ENCODE data around the gene CD27. TPM values are rescaled to one million over a fixed set of nuclear protein-coding genes. Genes with fewer than 3 reads are reported as not detected.
A peak's percentile ranks its signal among the peaks of the same experiment; 100 is the strongest.

The CD27 gene
- total RNA-seq (116 TPM in 2 replicates), polyA plus RNA-seq (34.0 and 102 TPM in 2 replicates), polyA minus RNA-seq (62.5 and 83.7 TPM in 2 replicates)
- total RNA-seq (2013): 54.6 TPM

DNA sequence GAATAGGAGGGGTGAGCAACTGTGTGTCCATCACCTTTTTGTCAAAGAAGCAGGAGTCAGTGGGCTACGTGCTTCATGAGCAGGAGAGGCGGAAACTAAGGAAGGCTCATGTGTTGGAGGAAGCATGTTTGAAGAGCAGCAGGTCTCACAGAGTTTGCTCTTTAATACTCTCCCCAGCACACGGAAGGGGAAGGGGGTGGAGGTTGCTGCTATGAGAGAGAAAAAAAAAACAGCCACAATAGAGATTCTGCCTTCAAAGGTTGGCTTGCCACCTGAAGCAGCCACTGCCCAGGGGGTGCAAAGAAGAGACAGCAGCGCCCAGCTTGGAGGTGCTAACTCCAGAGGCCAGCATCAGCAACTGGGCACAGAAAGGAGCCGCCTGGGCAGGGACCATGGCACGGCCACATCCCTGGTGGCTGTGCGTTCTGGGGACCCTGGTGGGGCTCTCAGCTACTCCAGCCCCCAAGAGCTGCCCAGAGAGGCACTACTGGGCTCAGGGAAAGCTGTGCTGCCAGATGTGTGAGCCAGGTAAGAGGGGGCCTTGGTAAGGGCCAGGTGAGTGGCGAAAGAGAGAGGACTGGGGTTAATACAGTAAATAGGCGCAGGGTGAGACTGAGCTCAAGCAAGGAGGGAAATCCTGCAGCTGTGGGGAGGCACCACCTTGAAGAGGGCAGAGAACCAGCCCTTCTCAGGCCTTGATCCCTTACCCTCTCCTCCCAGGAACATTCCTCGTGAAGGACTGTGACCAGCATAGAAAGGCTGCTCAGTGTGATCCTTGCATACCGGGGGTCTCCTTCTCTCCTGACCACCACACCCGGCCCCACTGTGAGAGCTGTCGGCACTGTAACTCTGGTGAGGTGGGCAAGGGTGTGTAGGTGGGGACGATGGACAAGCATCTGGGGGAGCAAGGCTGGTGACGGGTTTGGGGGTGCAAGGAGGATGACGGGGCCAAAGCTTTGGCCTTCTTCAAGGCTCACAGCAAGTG lies at the start of gene CD27:
TSS of gene CD27 (plus strand) at position 252 of the 985 bp plus-strand sequence. CDS start at position 393, 141 bp downstream.
- H3K9ac ChIP-seq (ENCODE audit: low read length): peak within 1 kb of the TSS; percentile 70
- POLR2A ChIA-PET: interaction anchor here (0.9 to 6.9 kb wide), 8 partner anchors 12 to 90 kb away, joined by 3 to 66 read pairs (median 12); partner anchors contain the start of genes GAPDH, MRPL51 and VAMP1

More for the DNA sequence above, at the start of gene CD27:
- Mint-ChIP-seq H3K4me1 (peaks cover 64% of the 10 kb centered on the region), H3K4me3 (peak within 1 kb of the TSS; percentile 92), H3K27me3 (no peaks in the 10 kb centered on the region), H3K27ac (peak within 1 kb of the TSS; percentile 92), H3K9me3 (ENCODE audit: insufficient read depth) (no peaks in the 10 kb centered on the region)
- intact Hi-C loops (cut with micrococcal nuclease): loop anchor here (1.0 kb wide), 2 partner anchors 7 to 12 kb away; partner anchors contain the start of gene TAPBPL
- H3K79me2 ChIP-seq (ENCODE audit: control insufficient read depth, insufficient read depth, low read length): peaks cover 26% of the 10 kb centered on the region
- peak within 1 kb of the TSS; percentile 62 to 78 for H3K27ac ChIP-seq (ENCODE audit: low read length in 2 of 2)
- CTCF ChIA-PET: interaction anchor here (1.2 to 7.9 kb wide), 5 partner anchors 18 to 93 kb away, joined by 3 to 115 read pairs (median 10); partner anchors contain the start of genes MRPL51 and VAMP1
- H4K20me1 ChIP-seq (ENCODE audit: control insufficient read depth, insufficient read depth, low read length, poor library complexity, severe bottlenecking): no peaks in the 10 kb centered on the region
- peak within 1 kb of the TSS in 4 of 5 experiments; percentile 39 to 72 (median 62) for H3K4me3 ChIP-seq (ENCODE audit: control extremely low read depth in 1 of 5, extremely low read depth in 1 of 5, insufficient read depth in 1 of 5, low read depth in 2 of 5, low read length in 4 of 5)
- peak within 1 kb of the TSS; percentile 60 for H2AFZ ChIP-seq (ENCODE audit: insufficient read depth, low read depth, low read length, poor library complexity, severe bottlenecking)
- H3K4me2 ChIP-seq (replicated peaks; ENCODE audit: low read depth, low read length, poor library complexity, severe bottlenecking): peak within 1 kb of the TSS; percentile 73
- H3K4me1 ChIP-seq (ENCODE audit: control insufficient read depth in 2 of 2, insufficient read depth in 2 of 2, low read length in 2 of 2): peaks cover 44 to 59% of the 10 kb centered on the region in 2 donors
- H3K36me3 ChIP-seq (replicated peaks in 1 of 2; ENCODE audit: control extremely low read depth in 1 of 2, control insufficient read depth in 1 of 2, extremely low read depth in 1 of 2, insufficient read depth in 2 of 2, low read length in 1 of 2): peaks cover 0 to 3% of the 10 kb centered on the region in 2 experiments
- no peaks in the 10 kb centered on the region for H3K27me3 ChIP-seq (replicated peaks in 1 of 4; ENCODE audit: control extremely low read depth in 1 of 4, control insufficient read depth in 3 of 4, insufficient read depth in 4 of 4, low read length in 3 of 4)
- TF ChIP-seq, protein P1, sequence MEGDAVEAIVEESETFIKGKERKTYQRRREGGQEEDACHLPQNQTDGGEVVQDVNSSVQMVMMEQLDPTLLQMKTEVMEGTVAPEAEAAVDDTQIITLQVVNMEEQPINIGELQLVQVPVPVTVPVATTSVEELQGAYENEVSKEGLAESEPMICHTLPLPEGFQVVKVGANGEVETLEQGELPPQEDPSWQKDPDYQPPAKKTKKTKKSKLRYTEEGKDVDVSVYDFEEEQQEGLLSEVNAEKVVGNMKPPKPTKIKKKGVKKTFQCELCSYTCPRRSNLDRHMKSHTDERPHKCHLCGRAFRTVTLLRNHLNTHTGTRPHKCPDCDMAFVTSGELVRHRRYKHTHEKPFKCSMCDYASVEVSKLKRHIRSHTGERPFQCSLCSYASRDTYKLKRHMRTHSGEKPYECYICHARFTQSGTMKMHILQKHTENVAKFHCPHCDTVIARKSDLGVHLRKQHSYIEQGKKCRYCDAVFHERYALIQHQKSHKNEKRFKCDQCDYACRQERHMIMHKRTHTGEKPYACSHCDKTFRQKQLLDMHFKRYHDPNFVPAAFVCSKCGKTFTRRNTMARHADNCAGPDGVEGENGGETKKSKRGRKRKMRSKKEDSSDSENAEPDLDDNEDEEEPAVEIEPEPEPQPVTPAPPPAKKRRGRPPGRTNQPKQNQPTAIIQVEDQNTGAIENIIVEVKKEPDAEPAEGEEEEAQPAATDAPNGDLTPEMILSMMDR (IDR thresholded peaks at IDR 0.05): no peak
- no peak for TF ChIP-seq EZH2 (IDR thresholded peaks at IDR 0.05; ENCODE audit: borderline replicate concordance, insufficient read depth, low read depth, low read length, poor library complexity, severe bottlenecking)
- ATAC-seq (ENCODE audit: low read depth) (peak; percentile 48), DNase-seq (no peak)
- 68% methylated on average over 10 of the region's 16 CpGs for WGBS (ENCODE audit: insufficient coverage)
- H3K9me3 ChIP-seq (ENCODE audit: control extremely low read depth in 1 of 3, control insufficient read depth in 2 of 3, insufficient read depth in 1 of 3, low read length in 2 of 3): no peaks in the 10 kb centered on the region

Data from B cell (primary cell).